Kidney (tissue), 14 donors: ENCODE data around the gene MROH9. TPM values are rescaled to one million over a fixed set of nuclear protein-coding genes. Genes with fewer than 3 reads are reported as not detected.
A peak's percentile ranks its signal among the peaks of the same experiment; 100 is the strongest.

Experiments used
- DNase-seq, 5 donors: peaks; one replicate each; pipeline ENCODE4 v3.0.0-alpha.2; 2013 to 2020
- FAIRE-seq: peaks from 2 replicates; lab custom pipeline; 2012; peaks lifted over from hg19 to GRCh38; lab: Jason Lieb, UNC
- H3K27ac ChIP-seq, 2 donors: one replicate each; pipeline ENCODE4 v1.7.0; 2013; ENCODE audit warnings: low read depth in 2 of 2, low read length in 2 of 2, inconsistent platforms in 1 of 2
- H3K27me3 ChIP-seq: one replicate; pipeline ENCODE4 v1.7.1; 2013; ENCODE audit warnings: low read length, inconsistent platforms; ENCODE audit not compliant: control insufficient read depth, insufficient read depth
- H3K36me3 ChIP-seq, 3 donors: one replicate each; pipeline versions ENCODE4 v1.7.0 to v1.7.1; 2013; ENCODE audit warnings: low read length in 3 of 3, control low read depth in 1 of 3, inconsistent platforms in 1 of 3; ENCODE audit not compliant: insufficient read depth in 3 of 3, control insufficient read depth in 2 of 3
- H3K4me1 ChIP-seq, 3 donors: one replicate each; pipeline versions ENCODE4 v1.7.0 to v1.7.1; 2013; ENCODE audit warnings: low read length in 3 of 3, inconsistent platforms in 1 of 3, low read depth in 1 of 3; ENCODE audit not compliant: control insufficient read depth in 2 of 3, insufficient read depth in 2 of 3
- H3K4me3 ChIP-seq, 3 donors: one replicate each; pipeline versions ENCODE4 v1.7.0 to v1.8.1; 2013; ENCODE audit warnings: low read length in 3 of 3, control low read depth in 1 of 3, inconsistent platforms in 1 of 3
- H3K9ac ChIP-seq, 3 donors: one replicate each; pipeline versions ENCODE4 v1.7.0 to v1.7.1; 2013; ENCODE audit warnings: low read length in 3 of 3, control low read depth in 1 of 3, inconsistent platforms in 1 of 3
- H3K9me3 ChIP-seq, 3 donors: one replicate each; pipeline versions ENCODE4 v1.7.0 to v1.7.1; 2013; ENCODE audit warnings: low read length in 3 of 3, control low read depth in 1 of 3, inconsistent platforms in 1 of 3; ENCODE audit not compliant: control insufficient read depth in 2 of 3, insufficient read depth in 1 of 3
- intact Hi-C: fragments of 100-400 bp; cut with DNase I; formaldehyde crosslinking; loops from one replicate; pipeline ENCODE4 v1.11.1; 2022
- polyA plus RNA-seq: library from polyadenylated mRNA; stranded (reverse); fragments of 350-450 nt; fragmentation: Illumina TruSeq; extraction: RNeasy Lipid Tissue Mini Kit (QIAGEN cat#74804); gene quantifications from one replicate; pipeline ENCODE4 v1.2.3, GENCODE V29; 2014; ENCODE audit warnings: low read depth, low replicate concordance; ENCODE audit not compliant: insufficient read depth
- total RNA-seq: library from RNA; stranded (reverse); fragmentation: NEBNext Ultra II Directional; extraction: Animal tissue kit (Norgen Biotek cat#: 25700); gene quantifications from one replicate; pipeline ENCODE4 v1.2.1, GENCODE V29; 2021
- TF ChIP-seq, protein P1 (sequence below): IDR thresholded peaks from 3 replicates; pipeline ENCODE4 v1.5.1; 2012; ENCODE audit warnings: mild to moderate bottlenecking, moderate library complexity, borderline replicate concordance; ENCODE audit not compliant: insufficient read depth; ENCODE audit errors: extremely low read depth
- donor health status: control.
- donor health status: control.
- donor health status: control.
- donor health status: control.
- donor health status: control.
- donor health status: DM: yes; HTN: yes; CAD: no.
- donor health status: Normal renal cell carcinoma (clear cell type).

Gene MROH9
- total and polyA plus RNA-seq, 2 donors from 2014 or later = not detected

DNA sequence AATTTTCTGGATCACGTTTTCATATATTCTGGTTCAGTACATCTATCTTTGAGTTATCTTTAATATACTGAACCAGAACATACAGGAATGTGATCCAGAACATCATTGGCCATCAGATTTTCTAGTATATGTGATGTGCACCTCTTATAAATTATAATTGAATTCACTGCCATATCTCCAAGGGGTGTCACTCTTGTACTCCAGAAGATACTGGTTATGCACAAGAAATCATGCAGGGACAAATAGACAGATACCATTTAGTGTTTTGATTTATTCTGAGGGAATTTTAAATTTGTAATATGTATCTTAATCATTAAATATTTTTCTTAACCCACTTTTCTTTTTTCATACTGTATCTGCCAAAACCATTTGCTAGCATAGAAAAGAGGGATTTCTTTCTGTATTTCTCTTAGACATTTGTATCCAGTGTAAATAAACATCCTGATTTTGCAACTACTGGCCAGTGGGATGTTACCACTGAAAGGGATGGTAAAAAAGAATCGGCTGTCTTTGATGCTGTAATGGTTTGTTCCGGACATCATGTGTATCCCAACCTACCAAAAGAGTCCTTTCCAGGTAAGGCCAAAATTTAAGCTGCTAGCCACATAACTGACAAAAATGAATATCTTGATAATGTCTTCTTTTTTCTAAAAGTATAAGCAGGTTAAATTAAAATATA lies 172.1 kb downstream of the MROH9 start:
- Histone ChIP-seq H3K36me3 (no peaks in the 10 kb centered on the region), H3K9me3 (no peaks in the 10 kb centered on the region), H3K4me3 (no peak overlapping the region), H3K9ac (no peak overlapping the region), H3K27ac (no peak overlapping the region), H3K4me1 (no peaks in the 10 kb centered on the region), H3K27me3 (no peaks in the 10 kb centered on the region)
- TF ChIP-seq, protein P1, sequence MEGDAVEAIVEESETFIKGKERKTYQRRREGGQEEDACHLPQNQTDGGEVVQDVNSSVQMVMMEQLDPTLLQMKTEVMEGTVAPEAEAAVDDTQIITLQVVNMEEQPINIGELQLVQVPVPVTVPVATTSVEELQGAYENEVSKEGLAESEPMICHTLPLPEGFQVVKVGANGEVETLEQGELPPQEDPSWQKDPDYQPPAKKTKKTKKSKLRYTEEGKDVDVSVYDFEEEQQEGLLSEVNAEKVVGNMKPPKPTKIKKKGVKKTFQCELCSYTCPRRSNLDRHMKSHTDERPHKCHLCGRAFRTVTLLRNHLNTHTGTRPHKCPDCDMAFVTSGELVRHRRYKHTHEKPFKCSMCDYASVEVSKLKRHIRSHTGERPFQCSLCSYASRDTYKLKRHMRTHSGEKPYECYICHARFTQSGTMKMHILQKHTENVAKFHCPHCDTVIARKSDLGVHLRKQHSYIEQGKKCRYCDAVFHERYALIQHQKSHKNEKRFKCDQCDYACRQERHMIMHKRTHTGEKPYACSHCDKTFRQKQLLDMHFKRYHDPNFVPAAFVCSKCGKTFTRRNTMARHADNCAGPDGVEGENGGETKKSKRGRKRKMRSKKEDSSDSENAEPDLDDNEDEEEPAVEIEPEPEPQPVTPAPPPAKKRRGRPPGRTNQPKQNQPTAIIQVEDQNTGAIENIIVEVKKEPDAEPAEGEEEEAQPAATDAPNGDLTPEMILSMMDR = peak; percentile 8
- DNase-seq (no peak), FAIRE-seq (no peak)
- intact Hi-C loops = no loop called here

DNA sequence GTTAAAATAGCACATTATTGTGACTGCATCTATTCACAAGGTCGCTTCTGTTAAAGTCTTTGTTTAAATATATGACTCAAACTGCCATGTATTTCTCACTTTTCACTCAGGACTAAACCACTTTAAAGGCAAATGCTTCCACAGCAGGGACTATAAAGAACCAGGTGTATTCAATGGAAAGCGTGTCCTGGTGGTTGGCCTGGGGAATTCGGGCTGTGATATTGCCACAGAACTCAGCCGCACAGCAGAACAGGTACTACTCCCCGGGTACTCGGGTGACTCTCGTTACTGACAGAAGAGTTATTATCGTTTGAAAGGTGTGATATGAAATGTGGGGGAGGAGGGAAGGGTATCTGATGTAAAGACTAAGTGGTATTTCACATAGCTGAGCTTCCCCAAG lies 172.6 kb downstream of the MROH9 start:
- no peak for DNase-seq
- no peaks in the 10 kb centered on the region for H3K4me1 ChIP-seq
- H3K27me3 ChIP-seq = no peaks in the 10 kb centered on the region
- H3K36me3 ChIP-seq = no peaks in the 10 kb centered on the region
- intact Hi-C loops = no loop called here
- H3K4me3 ChIP-seq = no peak overlapping the region
- TF ChIP-seq, protein P1 = no peak
- H3K9me3 ChIP-seq = no peaks in the 10 kb centered on the region
- no peak for FAIRE-seq
- H3K9ac ChIP-seq = no peak overlapping the region
- H3K27ac ChIP-seq = no peak overlapping the region

DNA sequence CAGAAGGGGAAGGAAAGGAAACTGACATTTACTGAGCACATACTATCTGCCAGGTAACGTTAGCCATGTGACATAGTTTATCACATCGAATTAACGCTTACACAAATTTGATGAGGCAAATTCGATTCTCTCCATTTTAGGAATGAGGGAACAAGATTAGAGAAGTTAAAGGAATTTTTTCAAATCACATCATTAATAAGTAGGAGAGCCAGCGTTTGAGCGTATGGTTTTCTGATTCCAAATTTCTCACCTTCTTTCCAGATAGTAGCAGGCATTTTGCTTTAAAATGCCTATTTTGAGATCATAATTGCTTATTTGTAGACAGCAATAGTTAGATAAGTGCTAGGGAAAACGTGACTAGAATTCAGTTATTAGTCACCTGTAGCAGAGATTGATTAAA lies 174.6 kb downstream of the MROH9 start:
- no peak for FAIRE-seq
- Histone ChIP-seq H3K4me3 (no peak overlapping the region), H3K36me3 (no peaks in the 10 kb centered on the region), H3K27ac (no peak overlapping the region), H3K9me3 (no peaks in the 10 kb centered on the region), H3K27me3 (no peaks in the 10 kb centered on the region), H3K4me1 (no peaks in the 10 kb centered on the region), H3K9ac (no peak overlapping the region)
- TF ChIP-seq, protein P1 = no peak
- no peak for DNase-seq
- intact Hi-C loops = no loop called here
